Psoas muscle (tissue), 8 donors: ENCODE measurements around the gene LACRT. TPM values are rescaled to one million over a fixed set of nuclear protein-coding genes. Genes with fewer than 3 reads are reported as not detected.

Experiments used
- ATAC-seq, 4 donors: fragments of 200-7000 bp; cut with Tn5 transposase; one replicate each; pipeline ENCODE4 v1.9.1; 2020; ENCODE audit warnings: moderate library complexity in 3 of 4, mild to moderate bottlenecking in 2 of 4
- DNase-seq, 2 donors: peaks; one replicate each; pipeline ENCODE4 v3.0.0-alpha.2; 2020
- H3K27ac ChIP-seq: fragments of 200-600 bp; one replicate; pipeline ENCODE4 v1.8.0; 2022
- H3K27me3 ChIP-seq, 3 donors: fragments of 200-600 bp in 1 of 3; one replicate each; pipeline versions ENCODE4 v1.6.1 to v1.8.0; 2013 to 2022; ENCODE audit warnings: low read length in 2 of 3, mild to moderate bottlenecking in 2 of 3, moderate library complexity in 1 of 3; ENCODE audit not compliant: insufficient read depth in 3 of 3
- H3K36me3 ChIP-seq, 2 donors: fragments of 200-600 bp in 1 of 2; one replicate each; pipeline versions ENCODE4 v1.6.1 to v1.8.0; 2013 to 2022; ENCODE audit warnings: low read depth in 1 of 2, mild to moderate bottlenecking in 1 of 2, moderate library complexity in 1 of 2; ENCODE audit not compliant: insufficient read depth in 1 of 2
- H3K4me1 ChIP-seq: fragments of 200-600 bp; one replicate; pipeline ENCODE4 v1.8.0; 2022
- H3K4me3 ChIP-seq: fragments of 200-600 bp; one replicate; pipeline ENCODE4 v1.8.0; 2022; ENCODE audit warnings: mild to moderate bottlenecking
- H3K9me3 ChIP-seq: fragments of 200-600 bp; one replicate; pipeline ENCODE4 v1.8.0; 2022
- CTCF ChIP-seq: fragments of 200-600 bp; IDR thresholded peaks from one replicate; pipeline ENCODE4 v1.8.0; 2022; ENCODE audit warnings: antibody characterized with exemption
- WGBS, 3 donors: extraction: QIAGEN DNeasy Blood & Tissue Kit; methylation state at CpG; one replicate each; pipeline versions ENCODE4 v1.1.6 to v1.1.7; 2013; 5-methylcytosine and 5-hydroxymethylcytosine counted together
- intact Hi-C, 2 donors: fragments of 100-400 bp; cut with DNase I; formaldehyde crosslinking; loops; one replicate each; pipeline versions ENCODE4 v1.11.0 to v1.14.2; 2022
- polyA plus RNA-seq, 3 donors: library from polyadenylated mRNA; stranded (reverse); fragments of 200-250 nt; gene quantifications; one replicate each; pipeline ENCODE4 v1.2.3, GENCODE V29; 2013
- total RNA-seq, 4 donors: library from RNA; stranded (reverse); fragmentation: NEBNext Ultra II Directional in 2 of 4; extraction: Animal tissue kit (Norgen Biotek cat#: 25700) in 2 of 4; gene quantifications; one replicate each; pipeline versions ENCODE4 v1.2.1 to v1.2.4, GENCODE V29; 2021 to 2023
- donor health status: healthy with polysubstance abuse.
- donor health status: DM: no; HTN: no; CAD: no; lungs with moderate emphysema.
- donor health status: Bipolar disorder and iron deficiency.
- donor health status: healthy.
- donor health status: DM: yes; HTN: yes; CAD: no.
- donor health status: DM: no; HTN: no; CAD: no.
- donor health status: DM: no; HTN: no; CAD: no.
- donor health status: DM: yes; HTN: yes; CAD: no.

Gene LACRT
- total and polyA plus RNA-seq, 7 donors, result not detected

DNA sequence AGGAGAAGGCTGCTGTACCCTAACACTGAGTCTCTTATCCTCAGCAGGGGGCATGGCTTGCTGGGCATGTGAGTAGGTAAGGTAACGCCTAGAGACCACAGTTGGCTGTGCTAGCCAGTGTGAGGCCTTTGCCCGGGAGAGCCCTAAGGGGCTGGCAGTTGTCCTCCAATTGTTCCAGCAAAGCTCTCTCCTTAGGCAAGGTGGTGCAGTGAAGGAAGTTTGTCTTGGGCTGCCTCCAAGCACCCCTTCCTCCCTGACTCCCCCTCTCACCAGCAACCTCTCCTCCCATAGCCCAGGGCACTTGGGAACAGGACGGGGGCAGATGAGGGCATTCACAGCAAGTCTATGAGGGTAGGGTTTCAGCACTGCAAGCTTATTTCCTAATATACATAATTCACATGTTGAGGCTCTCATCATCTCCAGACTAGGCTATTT lies 23.0 kb downstream of the LACRT start:
- Histone ChIP-seq H3K9me3 (no peaks in the 10 kb centered on the region), H3K4me3 (no peak overlapping the region), H3K36me3 (no peaks in the 10 kb centered on the region), H3K27ac (no peak overlapping the region), H3K4me1 (no peaks in the 10 kb centered on the region), H3K27me3 (peaks cover 0 to 3% (median 0%) of the 10 kb centered on the region in 3 donors)
- intact Hi-C loops, result no loop called here
- TF ChIP-seq CTCF, result no peak
- DNase-seq (no peak), ATAC-seq (peak in 3 of 4 donors; percentile 31 to 46 (median 35))
- WGBS, 3 donors, result 38 to 59% (median 54%) methylated on average over 3 of the region's 3 CpGs

- no peaks in the 10 kb centered on the region for H3K36me3 ChIP-seq
- ATAC-seq (no peak), DNase-seq (no peak)
- H3K4me1 ChIP-seq, result no peaks in the 10 kb centered on the region
- 79 to 84% (median 82%) methylated on average over 2 of the region's 2 CpGs for WGBS, 3 donors
- H3K27me3 ChIP-seq, result peaks cover 0 to 3% (median 0%) of the 10 kb centered on the region in 3 donors
- no peaks in the 10 kb centered on the region for H3K9me3 ChIP-seq
- intact Hi-C loops, result no loop called here
- no peak for TF ChIP-seq CTCF
- no peak overlapping the region for H3K27ac ChIP-seq
- H3K4me3 ChIP-seq, result no peak overlapping the region
Observed at GRCh38 chr12:54608769-54609168, 25.9 kb downstream of the LACRT start.

DNA sequence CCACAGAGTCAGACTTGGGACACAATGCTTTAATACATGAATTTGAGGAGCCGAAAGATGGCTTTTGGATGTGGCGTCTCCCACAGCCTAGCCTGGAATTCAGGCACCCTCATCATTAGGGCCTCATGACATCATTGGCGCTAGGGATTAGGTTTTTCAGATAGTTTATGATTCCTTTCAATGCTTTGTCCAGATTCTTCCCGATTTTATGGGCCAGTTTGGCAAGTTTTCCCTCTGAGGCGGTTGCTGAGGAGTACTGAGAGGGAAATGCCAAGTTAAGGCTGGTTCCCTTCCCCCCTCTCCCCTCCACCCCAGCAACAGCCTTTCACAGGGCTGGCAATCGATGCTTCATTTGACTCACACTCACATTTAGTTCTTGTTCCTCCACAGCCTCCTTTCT lies 26.5 kb downstream of the LACRT start:
- peaks cover 0 to 3% (median 0%) of the 10 kb centered on the region in 3 donors for H3K27me3 ChIP-seq
- ATAC-seq (no peak), DNase-seq (no peak)
- no peaks in the 10 kb centered on the region for H3K36me3 ChIP-seq
- 48 to 70% (median 63%) methylated on average over 6 of the region's 6 CpGs for WGBS, 3 donors
- H3K9me3 ChIP-seq, result no peaks in the 10 kb centered on the region
- intact Hi-C loops, result no loop called here
- H3K27ac ChIP-seq, result no peak overlapping the region
- TF ChIP-seq CTCF, result no peak
- no peak overlapping the region for H3K4me3 ChIP-seq
- no peaks in the 10 kb centered on the region for H3K4me1 ChIP-seq

DNA sequence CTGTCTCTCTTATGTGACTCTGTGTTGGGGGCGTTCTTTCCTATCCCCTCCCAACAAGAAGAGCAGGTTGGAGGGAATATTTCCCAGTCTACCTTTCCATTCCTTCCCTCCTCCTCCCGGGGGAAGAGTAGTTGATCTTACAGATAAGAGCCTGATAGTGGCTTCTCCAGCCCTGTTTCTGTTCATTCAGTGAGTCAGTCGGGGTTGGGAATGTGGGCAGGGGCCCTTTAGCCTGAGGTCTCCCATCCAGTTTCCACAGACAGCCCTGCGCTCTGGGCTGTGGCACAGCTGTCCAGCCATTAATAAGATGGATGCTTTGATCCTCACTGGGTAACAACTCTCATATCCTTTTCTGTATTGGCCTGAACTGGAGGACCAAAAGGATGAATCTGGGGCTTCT lies 28.1 kb downstream of the LACRT start:
- no peaks in the 10 kb centered on the region for H3K9me3 ChIP-seq
- H3K36me3 ChIP-seq, result no peaks in the 10 kb centered on the region
- intact Hi-C loops, result no loop called here
- TF ChIP-seq CTCF, result no peak
- H3K27me3 ChIP-seq, result peaks cover 0 to 3% (median 0%) of the 10 kb centered on the region in 3 donors
- 41 to 70% (median 59%) methylated on average over 4 of the region's 4 CpGs for WGBS, 3 donors
- H3K27ac ChIP-seq, result no peak overlapping the region
- no peaks in the 10 kb centered on the region for H3K4me1 ChIP-seq
- ATAC-seq (no peak), DNase-seq (no peak)
- H3K4me3 ChIP-seq, result no peak overlapping the region
